Hematopoietic multipotent progenitor cell treated with erythropoietin and hydrocortisone succinate and interleukin-3 and kit ligand, for 6 days (in vitro differentiated cells): ENCODE measurements around the gene APOBEC4.
A peak's percentile ranks its signal among the peaks of the same experiment; 100 is the strongest.

ENCODE experiments used
- DNase-seq: peaks from one replicate; pipeline ENCODE4 v3.0.0-alpha.2; 2015

The APOBEC4 gene

GRCh38 chr1:183674339-183674738 lies 21.2 kb upstream of the APOBEC4 start:
- DNase-seq = no peak

DNA sequence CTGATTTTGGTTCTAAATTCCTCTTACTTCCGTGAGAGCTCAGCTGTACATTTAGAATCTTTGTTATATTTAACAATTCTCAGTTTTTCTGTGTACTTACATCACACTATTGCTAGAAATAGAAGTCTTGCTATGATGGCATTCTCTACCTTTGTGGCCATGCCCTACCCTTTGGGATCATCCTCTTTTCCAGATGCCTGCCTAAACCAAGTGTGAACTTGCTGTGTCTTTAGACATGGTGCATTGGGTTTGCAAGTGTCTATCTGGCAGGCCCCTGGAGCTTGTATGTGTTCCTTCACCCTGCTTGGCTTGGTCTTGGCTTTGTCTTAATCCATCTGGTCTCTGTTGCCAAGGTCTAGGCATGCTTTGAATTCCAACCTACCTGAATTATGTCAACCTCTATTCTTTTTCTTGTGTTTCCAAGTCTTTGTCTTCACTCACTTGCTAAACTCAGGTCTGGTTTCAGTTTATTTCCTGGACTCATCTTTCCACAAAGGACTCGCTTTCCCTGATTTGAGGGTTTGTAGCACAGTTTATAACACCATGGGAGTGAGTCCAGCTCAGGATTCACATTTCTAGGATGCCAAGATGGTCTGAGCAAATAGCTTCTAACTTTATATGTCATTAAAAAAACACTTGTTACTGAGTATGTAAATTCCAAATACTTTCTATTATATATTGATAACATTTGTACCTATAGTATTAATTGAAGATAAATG lies 20.6 kb upstream of the APOBEC4 start:
- no peak for DNase-seq

DNA sequence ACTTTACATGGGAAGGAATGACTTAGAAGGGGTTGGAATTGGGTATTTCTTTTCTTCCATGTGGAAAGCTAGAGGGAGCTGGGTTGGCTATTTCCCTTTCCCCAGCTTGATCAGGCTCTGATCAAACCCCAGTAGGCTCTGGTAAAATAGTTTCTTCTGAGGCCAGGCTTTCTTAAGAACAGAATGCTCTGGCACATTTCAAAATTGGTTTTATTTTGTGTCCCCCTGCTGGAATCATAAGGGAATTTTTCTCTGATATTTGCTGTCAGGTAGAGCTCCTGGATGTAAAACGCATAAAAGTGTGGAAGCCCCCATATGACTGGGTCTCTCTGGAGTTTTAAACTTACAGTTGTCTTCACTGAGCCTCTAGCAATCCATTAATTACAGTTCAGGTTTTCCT lies 17.1 kb upstream of the APOBEC4 start:
- no peak for DNase-seq

- DNase-seq = no peak
These were observed 3.2 kb upstream of the APOBEC4 start for GRCh38 chr1:183656355-183656754.

DNA sequence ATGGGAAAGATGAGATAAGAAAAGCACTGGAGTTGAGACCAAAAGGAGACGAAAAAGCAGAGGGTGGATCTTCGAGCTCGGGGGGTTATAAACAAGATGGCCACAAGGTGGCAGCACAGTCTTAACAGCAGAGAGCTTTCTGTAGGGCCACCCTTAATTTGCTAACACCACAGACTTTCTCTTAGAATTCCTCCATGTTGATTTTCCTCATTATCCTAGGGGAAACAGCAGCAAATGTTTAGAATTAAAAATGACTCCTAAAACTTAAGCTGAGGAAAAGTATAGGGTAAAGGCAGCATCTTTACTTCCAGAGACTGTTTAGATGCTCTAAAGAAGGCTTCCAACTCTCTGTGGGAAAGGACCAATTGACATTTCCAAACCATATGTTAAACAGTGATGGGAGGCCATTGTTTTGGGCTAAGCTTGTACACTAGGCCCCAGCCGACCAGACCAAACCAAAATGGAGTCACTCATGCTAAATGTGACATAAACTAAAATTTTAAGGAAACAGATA lies 2.5 kb upstream of the APOBEC4 start:
- peak; percentile 88 for DNase-seq

GRCh38 chr1:183654706-183655105 lies 1.6 kb upstream of the APOBEC4 start:
- no peak for DNase-seq

- DNase-seq = no peak
These were observed 848 bp upstream of the APOBEC4 start for GRCh38 chr1:183653876-183654451.

GRCh38 chr1:183653462-183653794 lies 312 bp upstream of the APOBEC4 start:
- DNase-seq = no peak

- DNase-seq = no peak
These were observed 1.0 kb downstream of the APOBEC4 start for GRCh38 chr1:183652107-183652506.

DNA sequence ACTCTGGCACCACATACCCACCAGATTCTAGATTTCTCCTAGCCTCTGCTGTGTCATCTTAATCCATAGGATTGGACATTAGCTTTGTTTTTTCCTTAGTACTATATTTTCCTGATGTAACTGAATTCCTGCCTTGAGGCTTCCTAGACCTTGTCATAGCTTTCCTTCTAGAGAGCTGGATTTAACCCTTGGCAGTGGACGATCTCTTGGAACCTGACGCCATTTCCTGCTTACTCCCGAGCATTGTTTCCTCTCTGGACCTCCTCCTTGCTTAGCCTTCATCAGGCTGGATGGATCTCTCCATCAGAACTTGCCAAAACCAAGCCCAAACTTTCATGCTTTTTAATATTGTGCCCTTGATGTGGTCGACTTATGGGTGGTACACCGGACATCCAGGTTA lies 1.5 kb downstream of the APOBEC4 start:
- no peak for DNase-seq

GRCh38 chr1:183648042-183648441 lies 5.1 kb downstream of the APOBEC4 start:
- DNase-seq = no peak

DNA sequence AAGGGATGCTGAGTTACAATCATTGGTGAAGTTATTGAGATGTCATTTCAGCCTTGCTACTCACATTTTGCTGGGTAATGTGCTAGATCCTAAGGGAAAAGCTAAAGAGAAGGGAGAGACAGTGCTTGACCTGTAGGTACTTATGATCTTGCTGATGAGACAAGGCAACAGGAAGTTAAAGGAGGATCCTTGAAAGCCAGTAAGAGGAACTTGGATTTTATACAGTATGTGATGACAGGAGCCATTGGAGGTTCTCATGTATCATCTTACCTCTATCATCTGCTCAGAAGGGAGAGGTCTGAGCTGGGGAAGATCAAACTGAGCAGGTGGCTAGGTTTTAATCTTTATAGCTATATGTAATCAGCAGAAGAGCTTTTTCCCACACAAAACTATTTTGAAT lies 6.3 kb downstream of the APOBEC4 start:
- DNase-seq = no peak

DNA sequence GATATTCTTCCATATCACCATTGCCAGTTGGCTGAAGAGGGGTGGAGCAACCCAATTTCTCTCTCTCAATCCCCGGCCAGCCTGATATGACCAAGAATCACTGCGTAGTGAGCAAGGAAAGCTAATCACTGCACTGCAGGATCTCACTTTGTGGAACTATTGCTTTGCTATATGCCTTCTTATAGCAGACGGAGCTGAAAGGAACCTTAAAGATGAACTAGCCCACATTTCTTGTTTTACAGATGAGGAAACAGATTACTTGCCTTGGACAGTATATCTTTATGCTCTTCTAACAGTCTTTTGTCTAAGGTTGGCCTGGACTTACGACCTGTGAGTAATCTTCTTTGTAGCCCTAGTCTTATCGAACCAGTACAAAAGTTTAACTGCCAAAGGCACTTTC lies 7.6 kb downstream of the APOBEC4 start:
- peak; percentile 55 for DNase-seq

DNA sequence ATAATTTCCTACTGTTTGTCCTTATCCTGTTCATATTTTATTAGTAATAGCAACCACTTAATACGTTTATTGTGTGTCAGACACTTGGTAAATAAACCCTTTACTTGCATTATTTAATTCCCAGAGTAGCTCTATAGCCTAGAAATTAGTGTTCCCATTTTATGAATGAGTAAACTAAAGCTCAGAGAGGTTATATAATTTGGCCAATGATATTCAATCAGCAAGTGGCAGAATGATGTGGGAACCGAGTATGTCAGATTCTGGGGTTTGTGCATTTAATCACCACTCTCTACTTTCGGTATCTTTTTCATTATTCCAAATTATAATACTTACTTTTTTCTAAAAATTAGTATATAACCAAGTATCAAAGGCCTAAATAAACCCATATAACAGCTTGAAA lies 10.9 kb downstream of the APOBEC4 start:
- no peak for DNase-seq

DNA sequence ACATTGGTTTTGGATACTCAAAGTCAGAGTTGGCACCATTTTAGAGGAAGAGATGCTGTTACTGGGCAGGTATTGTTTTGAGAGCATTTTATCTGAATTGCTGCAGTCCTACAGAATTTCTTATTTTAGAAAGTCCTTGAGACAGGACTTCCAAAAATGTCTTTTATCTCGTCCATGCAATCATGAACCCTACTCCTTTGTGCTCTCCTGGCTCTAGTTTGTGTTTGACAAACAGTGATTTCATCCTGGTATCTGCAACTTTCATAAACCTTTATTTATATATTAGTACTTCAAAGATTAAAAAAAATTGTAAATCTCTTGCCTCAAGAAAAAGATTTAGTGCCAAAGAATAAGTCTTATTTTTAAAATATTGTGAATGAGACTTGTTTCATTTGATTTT lies 12.9 kb downstream of the APOBEC4 start:
- DNase-seq = no peak

DNA sequence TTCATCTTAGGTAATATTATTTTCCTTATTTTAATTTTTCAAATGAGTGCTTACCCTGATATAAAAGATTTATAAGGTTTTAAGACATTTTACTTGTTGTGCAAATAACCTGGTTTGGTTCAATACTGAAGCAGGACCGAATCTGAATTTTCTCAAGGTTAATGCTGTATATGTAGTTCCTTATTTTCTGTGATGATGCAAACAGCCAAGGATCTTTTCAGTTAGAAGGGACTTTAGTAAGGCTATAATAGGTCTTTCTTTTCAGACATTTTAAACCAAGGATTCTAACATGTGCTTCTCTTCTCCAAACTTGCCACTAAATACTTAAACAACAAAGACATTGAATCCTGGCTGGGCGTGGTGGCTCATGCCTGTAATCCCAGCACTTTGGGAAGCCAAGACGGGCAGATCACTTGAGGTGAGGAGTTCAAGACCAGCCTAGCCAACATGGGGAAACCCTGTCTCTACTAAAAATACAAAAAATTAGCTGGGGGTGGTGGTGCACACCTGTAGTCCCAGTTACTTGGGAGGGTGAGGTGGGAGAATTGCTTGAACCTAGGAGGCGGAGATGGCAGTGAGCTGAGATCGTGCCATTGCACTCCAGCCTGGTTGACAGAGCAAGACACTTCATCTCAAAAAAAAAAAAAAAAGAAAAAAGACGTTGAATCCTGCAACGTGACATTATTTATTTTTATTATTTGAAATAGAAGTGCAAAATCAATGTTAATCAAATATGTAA lies 14.3 kb downstream of the APOBEC4 start:
- DNase-seq = peak; percentile 19

DNA sequence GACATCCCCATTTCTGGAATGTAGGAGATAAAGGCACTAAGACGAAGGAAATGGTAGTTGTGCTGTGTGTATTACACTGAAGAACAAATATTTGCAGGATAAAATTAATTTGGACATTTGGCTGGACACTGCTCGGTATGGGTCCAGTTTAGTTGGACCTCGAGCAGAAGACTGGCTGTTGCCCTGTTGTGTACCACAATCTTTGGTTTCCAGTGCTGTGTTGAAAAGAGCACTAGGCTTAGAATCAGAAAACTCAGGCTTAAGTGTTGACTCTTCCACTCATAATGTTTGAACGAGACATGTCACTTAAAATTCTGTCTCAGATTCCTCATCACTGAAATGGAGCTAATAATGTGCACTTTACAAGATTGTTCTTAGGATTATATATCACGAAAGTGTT lies 16.3 kb downstream of the APOBEC4 start:
- DNase-seq = no peak

DNA sequence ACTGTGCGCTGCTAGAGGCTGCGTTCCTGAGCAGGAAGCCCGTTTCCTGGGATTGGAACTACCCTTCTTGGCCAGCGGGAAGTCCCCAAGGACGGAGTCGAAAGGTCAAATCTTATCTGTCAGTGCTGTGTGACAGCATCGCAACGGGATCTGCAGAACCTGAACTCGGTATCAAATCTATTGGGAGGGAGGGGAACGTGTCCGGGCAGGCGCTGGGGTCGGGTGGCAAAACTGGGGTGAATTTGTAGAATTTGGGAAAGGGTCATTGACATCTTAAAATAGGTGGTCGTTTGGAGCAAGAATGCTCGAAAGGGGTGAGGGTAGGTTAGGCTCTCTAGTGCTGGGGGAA lies 16.8 kb downstream of the APOBEC4 start:
- DNase-seq = no peak

DNA sequence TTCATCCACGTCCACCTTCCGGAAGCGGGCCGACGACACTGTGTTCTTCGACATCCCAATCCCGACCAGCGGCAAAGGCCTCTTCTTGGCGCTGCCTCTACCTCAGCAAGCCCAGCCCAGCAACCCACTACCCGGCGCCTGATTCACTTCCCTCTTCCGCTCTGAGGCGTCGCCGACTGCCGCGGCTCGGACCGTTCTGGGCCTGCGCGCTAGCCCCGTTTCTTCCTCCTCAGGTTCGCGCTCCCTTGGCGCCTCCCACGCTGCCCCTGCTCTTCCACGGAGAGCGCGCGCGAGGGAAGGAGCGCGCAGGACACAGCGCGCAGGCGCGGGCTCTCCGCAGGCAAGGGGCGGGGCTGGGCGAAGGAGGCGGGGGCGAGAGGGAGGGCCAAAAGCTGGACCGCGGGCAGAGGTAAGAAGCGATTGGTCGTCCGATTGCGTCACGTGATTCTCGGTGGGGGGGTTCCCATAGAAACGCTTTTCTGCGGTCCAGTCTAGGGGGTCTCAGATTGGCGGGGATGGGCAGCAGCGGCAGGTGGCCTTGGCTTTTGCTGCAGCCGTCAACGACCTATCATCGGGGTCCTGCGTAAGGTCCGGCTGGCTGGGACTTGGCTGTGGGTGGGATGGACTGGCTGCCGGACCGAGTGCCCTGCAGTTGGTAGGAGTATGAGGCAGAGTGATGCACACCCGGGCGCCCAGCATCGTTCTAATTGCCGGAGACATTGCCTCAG lies 17.3 kb downstream of the APOBEC4 start, which contains the start of gene ARPC5:
Gene ARPC5, minus strand, starts transcription at position 178 of the 728 bp plus-strand sequence. Its CDS starts 124 bp downstream, at position 54.
- peak; percentile 97 for DNase-seq

GRCh38 chr1:183635099-183635605 lies 18.0 kb downstream of the APOBEC4 start:
- peak; percentile 22 for DNase-seq

- DNase-seq = peak; percentile 20
These were observed 18.6 kb downstream of the APOBEC4 start for GRCh38 chr1:183634429-183635065.

DNA sequence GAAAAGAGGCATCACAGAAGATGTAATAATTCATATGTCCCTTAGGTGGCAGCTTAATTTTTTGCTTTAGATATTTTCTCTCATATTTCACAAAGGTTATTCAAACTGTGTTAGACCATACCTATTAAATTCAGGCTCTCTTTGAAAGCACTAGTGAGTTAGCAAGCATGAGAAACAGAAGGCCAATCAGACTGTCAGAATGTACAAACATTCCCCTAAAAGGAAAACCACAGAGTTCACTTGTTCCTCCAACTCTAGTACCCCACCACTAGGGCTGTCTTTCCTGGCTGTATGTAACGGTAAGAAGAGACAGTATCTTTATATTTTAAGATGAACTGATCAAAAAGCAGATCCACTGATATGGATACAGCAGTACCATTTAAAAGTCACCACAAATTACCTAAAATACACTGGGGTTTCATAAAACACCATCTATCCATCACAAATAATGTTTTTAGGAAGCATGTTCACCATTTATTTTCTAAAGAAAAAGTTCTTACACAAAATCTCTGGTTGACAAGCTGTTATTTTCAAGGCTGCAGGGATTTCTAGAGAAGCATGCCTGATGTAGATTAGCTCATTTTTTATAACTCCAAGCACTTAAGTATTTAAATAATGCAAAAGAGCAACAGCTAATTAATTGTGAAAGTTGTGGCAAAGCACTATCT lies 19.3 kb downstream of the APOBEC4 start:
- peak; percentile 84 for DNase-seq
